NCI-H1417 treated with DMSO at 0.1 percent for 48 hours (cell line): ENCODE data around the gene FBH1.
A peak's percentile ranks its signal among the peaks of the same experiment; 100 is the strongest.
"Not testable (repeated sequence)": the region's sequence is repeated elsewhere in the genome, so short reads cannot be mapped to it uniquely, and the experiment has no call there.

Experiments
- DNase-seq: peaks from one replicate; lab custom pipeline; 2025; lab: John Stamatoyannopoulos, UW

FBH1 gene

GRCh38 chr10:5889624-5890451, at the start of gene FBH1, which contains the start of gene ANKRD16:
FBH1 (plus strand) TSS chr10:5890243; CDS start chr10:5890346, 103 bp downstream.
ANKRD16 (minus strand) TSS chr10:5889893; CDS start chr10:5889354, 539 bp downstream.
- DNase-seq = peak; percentile 52

- DNase-seq = no peak
Observed at GRCh38 chr10:5840314-5841307, 49.4 kb upstream of the FBH1 start.

- no peak for DNase-seq
Observed at GRCh38 chr10:5841965-5842364, 48.1 kb upstream of the FBH1 start.

GRCh38 chr10:5843686-5844344, 46.2 kb upstream of the FBH1 start:
- no peak for DNase-seq

GRCh38 chr10:5844345-5845055, 45.5 kb upstream of the FBH1 start:
- DNase-seq = no peak

GRCh38 chr10:5846667-5847066, 43.4 kb upstream of the FBH1 start:
- not testable (repeated sequence) for DNase-seq

- no peak for DNase-seq
Observed at GRCh38 chr10:5854131-5854475, 35.9 kb upstream of the FBH1 start.

GRCh38 chr10:5855979-5856700, 33.9 kb upstream of the FBH1 start:
- no peak for DNase-seq

GRCh38 chr10:5856701-5857004, 33.4 kb upstream of the FBH1 start:
- no peak for DNase-seq

- no peak for DNase-seq
Observed at GRCh38 chr10:5858811-5859210, 31.2 kb upstream of the FBH1 start.

GRCh38 chr10:5860066-5860465, 30.0 kb upstream of the FBH1 start:
- DNase-seq = no peak

- no peak for DNase-seq
Observed at GRCh38 chr10:5862360-5862961, 27.6 kb upstream of the FBH1 start.

- DNase-seq = not testable (repeated sequence)
Observed at GRCh38 chr10:5862981-5863685, 26.9 kb upstream of the FBH1 start.

GRCh38 chr10:5866451-5867081, 23.5 kb upstream of the FBH1 start:
- not testable (repeated sequence) for DNase-seq

- not testable (repeated sequence) for DNase-seq
Observed at GRCh38 chr10:5867091-5867615, 22.9 kb upstream of the FBH1 start.

GRCh38 chr10:5868383-5868782, 21.7 kb upstream of the FBH1 start:
- DNase-seq = not testable (repeated sequence)

- DNase-seq = no peak
Observed at GRCh38 chr10:5869156-5869555, 20.9 kb upstream of the FBH1 start.

GRCh38 chr10:5871596-5871995, 18.4 kb upstream of the FBH1 start:
- no peak for DNase-seq

- DNase-seq = no peak
Observed at GRCh38 chr10:5873515-5873995, 16.5 kb upstream of the FBH1 start.
